HG03175 (cell line): ENCODE results near the gene ALKBH7.
"Not testable (repeated sequence)": the region's sequence is repeated elsewhere in the genome, so short reads cannot be mapped to it uniquely, and the experiment has no call there.

Experiments used
- ATAC-seq: cut with Tn5 transposase; IDR thresholded peaks from one replicate; pipeline ENCODE4 v1.9.1; 2021; ENCODE audit warnings: mild to moderate bottlenecking, moderate library complexity; ENCODE audit not compliant: unreplicated experiment

ALKBH7 gene, protein sequence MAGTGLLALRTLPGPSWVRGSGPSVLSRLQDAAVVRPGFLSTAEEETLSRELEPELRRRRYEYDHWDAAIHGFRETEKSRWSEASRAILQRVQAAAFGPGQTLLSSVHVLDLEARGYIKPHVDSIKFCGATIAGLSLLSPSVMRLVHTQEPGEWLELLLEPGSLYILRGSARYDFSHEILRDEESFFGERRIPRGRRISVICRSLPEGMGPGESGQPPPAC

DNA sequence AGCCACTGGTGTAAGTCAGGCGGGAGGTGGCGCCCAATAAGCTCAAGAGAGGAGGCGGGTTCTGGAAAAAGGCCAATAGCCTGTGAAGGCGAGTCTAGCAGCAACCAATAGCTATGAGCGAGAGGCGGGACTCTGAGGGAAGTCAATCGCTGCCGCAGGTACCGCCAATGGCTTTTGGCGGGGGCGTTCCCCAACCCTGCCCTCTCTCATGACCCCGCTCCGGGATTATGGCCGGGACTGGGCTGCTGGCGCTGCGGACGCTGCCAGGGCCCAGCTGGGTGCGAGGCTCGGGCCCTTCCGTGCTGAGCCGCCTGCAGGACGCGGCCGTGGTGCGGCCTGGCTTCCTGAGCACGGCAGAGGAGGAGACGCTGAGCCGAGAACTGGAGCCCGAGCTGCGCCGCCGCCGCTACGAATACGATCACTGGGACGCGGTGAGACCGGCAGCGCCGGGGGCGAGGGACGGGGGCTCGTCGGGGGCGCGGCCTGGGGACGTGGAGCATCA, at the start of gene ALKBH7:
ALKBH7 (plus strand) TSS at position 201 of the 502 bp plus-strand sequence; CDS start at position 228, 27 bp downstream.
- ATAC-seq, result peak; percentile 84

DNA sequence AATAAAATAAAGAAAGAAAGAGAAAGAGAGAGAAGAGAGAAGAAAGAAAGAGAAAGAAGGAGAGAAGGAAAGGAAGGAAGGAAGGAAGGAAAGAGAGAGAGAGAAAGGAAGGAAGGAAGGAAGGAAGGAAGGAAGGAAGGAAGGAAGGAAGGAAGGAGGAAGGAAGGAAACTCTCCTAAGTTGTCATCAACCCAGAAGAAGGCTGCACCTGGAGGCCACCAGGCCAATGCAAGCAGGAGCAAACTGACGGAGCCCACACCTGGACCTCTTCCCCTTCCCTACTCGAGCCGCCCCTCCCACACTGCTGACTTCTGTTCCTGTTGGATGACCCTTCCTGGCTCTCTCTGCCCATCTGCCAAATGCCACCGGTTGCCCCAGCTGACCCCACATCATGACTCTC, 47.8 kb upstream of the ALKBH7 start:
- ATAC-seq, result no peak

DNA sequence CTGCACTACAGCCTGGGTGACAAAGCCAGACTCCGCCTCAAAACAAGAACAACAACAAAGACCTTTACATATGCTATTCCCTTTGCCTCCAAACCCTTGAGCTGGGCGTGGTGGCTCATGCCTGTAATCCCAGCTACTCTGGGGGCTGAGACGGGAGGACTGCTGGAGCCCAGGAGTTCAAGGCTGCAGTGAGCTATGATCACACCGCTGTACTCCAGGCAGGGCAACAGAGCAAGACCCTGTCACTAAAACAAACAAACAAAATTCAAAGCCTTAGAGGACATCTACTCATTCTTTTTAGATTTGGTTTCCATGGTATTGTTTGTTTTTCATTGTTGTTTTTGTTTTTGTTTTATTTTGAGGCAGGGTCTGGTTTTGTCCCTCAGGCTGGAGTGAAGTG, 47.0 kb upstream of the ALKBH7 start:
- ATAC-seq, result no peak

DNA sequence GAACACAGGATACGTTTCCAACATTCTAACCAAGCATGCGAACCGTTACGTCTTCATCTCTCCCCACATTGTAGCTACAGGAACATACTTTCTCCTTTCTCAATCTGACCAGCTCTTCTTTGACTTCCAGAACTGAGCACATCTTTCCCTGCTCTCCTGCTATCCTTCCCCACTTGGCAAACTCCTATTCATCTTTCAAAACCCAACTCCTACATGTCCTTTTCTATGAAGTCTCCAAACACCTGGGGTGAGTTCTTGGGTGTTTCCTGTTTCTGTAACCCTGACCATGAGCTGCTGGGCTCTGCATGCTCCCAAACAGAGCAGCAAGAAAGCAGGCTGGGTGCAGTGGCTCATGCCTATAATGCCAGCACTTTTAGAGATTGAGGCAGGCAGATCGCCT, 45.8 kb upstream of the ALKBH7 start:
- no peak for ATAC-seq

DNA sequence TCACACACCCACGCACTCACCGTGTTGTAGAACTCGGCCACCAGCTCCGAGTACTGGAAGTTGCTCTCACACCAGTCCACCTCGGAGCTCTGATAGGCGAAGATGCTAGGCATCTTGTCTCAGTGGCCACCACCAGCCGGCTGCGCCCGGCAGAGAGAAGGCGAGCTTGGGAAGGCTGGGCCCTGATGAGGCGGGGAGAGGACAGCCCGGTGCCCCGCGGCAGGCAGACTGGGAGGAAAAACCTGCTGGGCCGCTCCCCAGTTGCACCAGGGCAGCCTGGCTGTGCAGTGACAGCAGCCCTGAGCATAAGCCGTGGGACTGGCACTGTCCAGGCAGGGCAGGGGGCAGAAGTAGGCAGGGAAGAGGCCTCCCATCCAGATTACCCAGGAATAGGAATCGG, 39.2 kb upstream of the ALKBH7 start, which contains the start of gene ACER1:
ACER1 (minus strand) TSS at position 174 of the 400 bp plus-strand sequence; CDS start at position 113, 61 bp downstream.
- ATAC-seq, result no peak

DNA sequence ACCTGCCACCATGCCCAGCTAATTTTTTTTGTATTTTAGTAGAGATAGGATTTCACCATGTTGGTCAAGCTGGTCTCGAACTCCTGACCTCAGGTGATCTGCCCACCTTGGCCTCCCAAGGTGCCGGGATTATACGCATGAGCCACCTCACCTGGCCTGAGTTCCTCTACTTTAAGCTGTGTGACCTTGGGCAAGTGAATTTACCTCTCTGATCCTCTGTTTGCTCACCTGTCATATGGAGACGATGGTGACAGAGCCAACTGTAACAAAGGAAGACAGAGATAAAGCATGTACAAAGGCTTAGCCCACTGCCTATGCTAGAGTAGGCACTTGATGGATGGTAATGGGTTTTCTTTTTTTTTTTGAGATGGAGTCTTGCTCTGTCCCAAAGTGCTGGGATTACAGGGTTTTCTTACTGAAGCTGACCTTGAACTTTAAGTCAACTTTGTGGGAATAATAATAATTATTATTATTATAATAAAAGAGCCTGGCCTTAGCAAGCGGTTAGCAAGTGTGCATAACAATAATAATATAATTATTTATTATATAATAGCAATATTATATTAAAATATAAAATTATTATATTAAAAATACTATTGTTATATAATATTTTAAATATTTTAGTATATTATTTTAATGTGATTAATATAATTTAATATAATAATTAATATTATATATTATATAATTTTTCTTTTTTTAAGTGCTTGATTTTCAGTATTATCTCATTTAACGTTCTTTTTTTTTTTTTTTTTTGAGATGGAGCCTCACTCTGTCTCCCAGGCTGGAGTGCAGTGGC, 37.9 kb upstream of the ALKBH7 start:
- ATAC-seq, result no peak

DNA sequence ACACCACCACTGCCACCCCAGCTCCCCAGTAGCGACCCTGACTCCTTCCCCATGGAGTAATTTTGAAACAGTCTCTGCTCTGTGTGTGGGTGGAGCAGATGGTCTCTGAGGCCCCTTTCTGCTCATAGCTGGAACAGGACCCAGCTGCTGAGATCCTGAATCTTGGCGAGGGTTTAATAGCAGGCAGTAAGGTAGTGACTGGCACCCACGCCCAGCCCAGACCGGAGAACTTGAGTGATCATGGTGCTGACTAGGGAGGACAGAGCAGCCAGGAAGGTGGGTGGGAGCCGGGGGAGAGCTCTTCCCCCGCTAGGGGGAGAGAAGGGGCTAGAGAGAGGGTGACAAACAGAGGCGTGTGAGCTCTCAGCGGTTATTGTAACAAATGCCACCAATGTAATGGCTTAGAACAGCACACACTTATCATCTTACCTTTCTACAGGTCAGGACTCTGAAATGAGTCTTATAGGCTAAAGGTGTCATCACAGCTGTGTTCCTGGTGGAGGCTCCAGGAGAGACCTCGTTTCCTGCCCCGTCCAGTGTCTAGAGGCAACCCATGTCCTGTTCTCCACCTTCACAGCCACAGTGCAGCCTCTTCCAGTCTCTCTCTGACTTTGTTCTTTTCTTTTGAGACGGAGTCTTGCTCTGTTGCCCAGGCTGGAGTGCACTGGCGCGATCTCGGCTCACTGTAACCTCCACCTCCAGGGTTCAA, 31.9 kb upstream of the ALKBH7 start:
- no peak for ATAC-seq

DNA sequence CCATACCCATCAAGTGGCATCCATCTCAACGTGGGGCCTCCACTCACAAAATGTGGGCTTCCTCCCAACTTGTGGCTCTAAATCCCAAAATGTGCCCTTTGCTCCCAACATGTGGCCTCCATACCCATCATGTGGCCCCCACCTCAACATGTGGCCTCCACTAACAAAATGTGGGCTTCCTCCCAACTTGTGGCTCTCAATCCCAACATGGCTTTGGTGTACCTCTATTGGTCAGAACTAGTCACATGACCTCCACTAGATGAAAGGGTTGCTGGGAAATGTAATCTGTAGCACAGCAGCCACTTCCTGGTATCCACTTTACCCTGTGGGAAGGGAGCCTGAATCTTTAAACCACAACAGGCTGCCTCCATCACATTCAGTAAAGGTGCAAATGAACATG, 29.1 kb upstream of the ALKBH7 start:
- ATAC-seq, result no peak

DNA sequence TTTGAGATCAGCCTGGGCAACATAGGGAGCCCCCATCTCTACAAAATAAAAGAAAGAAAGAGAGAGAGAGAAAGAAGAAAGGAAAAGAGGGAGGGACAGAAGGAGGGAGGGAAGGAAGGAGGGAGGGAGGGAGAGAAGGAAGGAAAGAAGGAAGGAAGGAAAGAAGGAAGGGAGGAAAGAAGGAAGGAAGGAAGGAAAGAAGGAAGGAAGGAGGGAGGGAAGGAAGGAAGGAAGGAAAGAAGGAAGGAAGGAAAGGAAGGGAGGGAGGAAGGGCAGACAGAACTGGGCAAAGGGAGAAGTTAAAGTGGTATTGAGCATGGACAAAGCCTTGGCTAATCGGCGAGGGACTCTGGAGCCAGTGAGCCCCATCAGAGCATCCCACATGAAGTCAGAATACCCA, 23.3 kb upstream of the ALKBH7 start:
- ATAC-seq, result not testable (repeated sequence)

DNA sequence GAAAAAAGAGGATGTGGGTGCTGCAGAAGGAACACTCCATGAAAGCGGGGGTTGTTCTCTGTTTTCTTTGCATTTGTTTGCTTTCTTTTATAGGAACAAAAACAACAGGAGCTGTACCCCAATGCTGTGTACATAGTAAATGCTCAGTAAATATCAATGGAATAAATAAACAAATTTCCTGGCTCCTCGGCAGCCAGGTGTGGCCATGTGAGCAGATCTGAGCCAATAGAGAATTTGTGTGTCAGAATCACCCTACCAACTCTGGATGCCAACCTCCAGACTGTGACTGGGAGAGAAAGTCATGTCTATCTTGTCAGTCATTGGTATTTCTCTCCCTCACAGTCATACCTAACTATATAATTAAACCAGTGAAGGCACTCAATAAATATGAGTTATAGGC, 21.9 kb upstream of the ALKBH7 start:
- ATAC-seq, result no peak

DNA sequence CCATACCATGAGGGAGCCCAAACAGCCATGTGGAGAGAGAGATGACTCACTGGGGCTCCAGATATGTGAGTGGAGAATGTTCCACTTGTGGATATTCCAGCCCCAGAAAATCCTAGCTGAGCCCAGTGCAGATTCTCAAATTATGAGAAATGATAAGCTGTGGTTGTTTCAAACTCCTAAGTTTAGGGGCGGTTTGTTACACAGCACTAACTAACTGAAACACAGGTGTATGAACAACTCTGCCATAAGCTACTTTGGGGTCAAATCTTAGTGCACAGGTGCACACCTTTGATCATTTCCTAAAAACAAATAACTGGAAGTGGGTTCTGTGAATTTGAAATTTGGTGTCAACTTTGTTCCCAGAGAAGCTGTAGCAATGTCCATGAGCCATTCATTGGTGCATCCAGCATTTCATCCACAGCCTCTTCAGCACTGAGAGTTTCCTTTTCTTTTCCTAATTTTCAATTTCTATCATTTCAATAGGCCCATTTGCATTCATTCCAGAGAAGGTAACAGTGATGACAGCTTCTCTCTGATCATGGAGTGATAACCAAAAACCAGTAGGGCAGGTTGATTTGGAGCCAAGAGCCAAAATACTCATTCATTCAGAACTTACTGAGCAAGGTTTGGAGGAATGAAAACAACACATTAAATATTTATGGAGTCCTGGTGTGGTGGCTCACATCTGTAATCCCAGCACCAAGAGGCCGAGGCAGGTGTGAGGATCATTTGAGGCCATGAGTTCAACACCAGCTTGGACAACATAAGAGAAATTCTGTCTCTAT, 20.0 kb upstream of the ALKBH7 start:
- ATAC-seq, result no peak

DNA sequence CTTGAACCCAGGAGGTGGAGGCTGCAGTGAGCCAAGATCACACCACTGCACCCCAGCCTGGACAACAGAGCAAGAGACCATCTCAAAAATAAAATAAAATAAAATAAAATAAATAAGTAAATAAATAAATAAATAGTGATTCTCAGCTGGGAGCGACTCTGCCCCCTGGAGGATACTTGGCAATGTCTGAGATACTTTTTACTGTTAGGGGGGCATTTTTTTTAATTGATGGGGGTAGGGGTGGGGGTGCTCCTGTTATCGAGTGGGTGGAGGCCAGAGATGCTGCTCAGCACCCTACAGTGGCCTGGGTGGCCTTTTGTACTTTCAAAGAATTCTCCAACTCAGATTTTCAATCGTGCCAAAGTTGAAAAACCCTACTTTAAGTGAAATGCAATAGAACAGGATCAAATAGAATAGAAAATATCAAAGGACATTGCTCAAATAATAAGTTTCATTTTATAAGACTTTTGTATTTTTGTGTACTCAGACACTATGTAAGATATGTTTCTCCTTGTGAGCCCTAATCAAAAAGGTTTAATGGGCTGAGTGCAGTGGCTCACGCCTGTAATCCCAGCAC, 18.4 kb upstream of the ALKBH7 start:
- ATAC-seq, result no peak

DNA sequence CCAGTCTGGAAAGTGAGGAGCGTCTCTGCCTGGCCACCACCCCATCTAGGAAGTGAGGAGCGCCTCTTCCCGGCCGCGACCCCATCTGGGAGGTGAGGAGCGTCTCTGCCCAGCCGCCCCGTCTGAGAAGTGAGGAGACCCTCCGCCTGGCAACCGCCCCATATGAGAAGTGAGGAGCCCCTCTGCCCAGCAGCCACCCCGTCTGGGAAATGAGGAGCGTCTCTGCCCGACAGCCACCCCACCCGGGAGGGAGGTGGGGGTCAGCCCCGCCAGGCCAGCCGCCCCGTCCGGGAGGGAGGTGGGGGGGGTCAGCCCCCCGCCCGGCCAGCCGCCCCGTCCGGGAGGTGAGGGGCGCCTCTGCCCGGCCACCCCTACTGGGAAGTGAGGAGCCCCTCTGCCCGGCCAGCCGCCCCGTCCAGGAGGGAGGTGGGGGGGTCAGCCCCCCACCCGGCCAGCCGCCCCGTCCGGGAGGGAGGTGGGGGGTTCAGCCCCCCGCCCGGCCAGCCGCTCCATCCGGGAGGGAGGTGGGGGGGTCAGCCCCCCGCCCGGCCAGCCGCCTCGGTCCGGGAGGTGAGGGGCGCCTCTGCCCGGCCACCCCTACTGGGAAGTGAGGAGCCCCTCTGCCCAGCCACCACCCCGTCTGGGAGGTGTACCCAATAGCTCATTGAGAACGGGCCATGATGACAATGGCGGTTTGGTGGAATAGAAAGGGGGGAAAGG, 17.1 kb upstream of the ALKBH7 start:
- not testable (repeated sequence) for ATAC-seq

DNA sequence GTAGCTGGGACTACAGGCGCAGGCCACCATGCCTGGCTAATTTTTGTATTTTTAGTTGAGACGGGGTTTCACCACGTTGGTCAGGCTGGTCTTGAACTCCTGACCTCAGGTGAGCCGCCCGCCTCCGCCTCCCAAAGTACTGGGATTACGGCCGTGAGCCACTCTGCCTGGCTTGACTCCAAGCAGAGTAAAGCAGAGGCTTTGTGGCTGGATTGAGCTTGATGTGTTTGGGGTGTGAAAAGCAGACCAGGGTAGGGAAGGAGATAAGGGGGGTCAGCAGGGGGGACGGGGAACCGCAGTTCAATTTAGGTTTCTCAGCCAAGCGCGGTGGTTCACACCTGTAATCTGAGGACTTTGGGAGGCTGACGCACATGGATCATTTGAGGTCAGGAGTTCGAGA, 15.4 kb upstream of the ALKBH7 start:
- no peak for ATAC-seq

DNA sequence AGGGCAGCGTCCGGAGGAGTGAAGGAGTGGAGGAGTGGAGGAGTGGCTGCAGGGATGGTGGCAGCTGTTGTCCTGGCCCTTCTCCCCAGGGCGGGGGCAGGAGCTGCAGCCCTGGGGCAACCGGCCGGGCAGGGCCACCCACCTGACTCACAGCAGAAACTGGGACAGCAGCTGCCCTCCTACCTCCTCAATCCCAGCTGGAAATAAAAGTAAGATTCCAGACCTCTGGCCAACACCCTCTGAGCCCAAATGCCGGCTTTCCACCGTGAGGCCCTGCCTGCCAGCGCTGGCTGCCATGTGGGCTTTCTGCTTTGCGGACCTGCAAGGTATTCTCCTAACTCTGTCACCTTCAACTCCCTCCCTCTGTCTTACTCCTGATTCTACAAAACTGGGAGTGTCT, 14.6 kb upstream of the ALKBH7 start:
- ATAC-seq, result no peak

DNA sequence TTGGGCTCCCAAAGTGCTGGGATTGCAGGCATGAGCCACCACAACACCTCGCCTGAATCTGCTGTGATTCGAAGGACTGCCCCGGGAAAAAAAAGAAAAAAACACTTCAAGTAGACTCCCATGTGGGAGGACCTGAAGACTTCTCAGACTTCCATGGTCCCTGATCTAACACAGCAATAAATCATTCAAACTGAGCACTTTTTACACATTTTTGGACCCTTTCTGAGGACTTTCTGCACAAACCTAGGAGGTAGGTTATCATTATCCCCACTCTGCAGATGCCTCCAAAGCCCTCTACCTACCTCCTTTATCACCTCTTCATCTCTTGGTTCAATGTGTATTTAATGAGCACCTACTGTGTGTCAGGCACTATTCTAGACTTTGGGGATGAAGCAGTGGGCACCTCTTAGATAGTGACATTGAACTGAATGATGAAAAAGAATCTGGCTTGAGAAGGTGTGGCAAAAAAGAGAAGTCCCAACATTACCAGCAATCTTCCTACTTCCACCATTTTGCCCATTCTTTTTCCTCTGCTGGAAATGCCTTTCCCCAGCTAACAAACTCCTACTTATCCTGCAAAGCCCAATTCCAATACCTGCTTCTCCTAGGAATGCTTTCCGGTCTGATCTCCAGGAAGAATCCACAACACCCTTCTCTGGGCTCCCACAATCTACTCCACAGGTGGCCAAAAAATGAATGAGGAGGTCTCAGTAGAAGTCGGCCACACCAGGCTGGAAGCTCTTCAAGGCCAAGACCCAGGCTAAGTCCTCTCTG, 12.8 kb upstream of the ALKBH7 start:
- no peak for ATAC-seq

DNA sequence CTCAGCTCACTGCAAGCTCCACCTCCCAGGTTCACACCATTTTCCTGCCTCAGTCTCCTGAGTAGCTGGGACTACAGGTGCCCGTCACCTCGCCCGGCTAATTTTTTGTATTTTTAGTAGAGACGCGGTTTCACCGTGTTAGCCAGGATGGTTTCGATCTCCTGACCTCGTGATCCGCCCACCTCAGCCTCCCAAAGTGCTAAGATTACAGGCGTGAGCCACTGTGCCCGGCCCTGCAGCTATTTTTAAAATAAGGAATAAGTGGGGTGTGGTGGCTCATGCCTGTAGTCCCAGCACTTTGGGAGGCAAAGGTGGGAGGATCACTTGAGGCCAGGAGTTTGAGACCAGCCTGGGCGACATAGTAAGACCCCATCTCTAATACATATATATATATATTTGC, 12.1 kb upstream of the ALKBH7 start:
- not testable (repeated sequence) for ATAC-seq

DNA sequence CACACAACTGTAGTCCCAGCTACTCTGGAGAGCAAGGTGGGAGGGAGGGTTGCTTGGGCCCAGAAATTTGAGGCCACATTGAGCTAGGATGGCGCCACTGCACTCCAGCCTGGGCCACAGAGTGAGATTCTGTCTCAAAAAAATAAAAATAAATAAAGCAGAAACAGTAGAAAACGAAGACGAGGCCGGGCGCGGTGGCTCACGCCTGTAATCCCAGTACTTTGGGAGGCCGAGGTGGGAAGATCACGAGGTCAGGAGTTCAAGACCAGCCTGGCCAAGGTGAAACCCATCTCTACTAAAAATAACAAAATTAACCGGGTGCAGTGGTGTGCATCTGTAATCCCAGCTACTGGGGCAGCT, 11.8 kb upstream of the ALKBH7 start:
- ATAC-seq, result not testable (repeated sequence)

DNA sequence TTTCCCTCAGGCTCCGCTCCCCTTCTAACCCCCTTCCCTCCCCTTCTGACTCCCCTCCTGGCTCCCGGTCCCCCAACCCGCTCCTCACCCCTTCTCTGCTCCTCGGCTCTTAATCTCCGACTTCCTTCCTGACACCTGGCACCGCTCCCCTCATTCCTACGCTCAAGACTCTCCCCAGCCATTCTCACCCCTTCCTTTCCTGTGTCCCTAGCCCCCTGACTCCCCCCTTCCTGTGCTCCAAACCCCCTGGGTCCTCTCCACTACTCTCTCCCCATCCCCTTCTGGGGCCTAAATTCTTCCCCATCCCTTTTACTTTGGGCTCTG, 10.6 kb upstream of the ALKBH7 start:
- no peak for ATAC-seq
